ENCODE data around the gene SULT1C2.

GRCh38 chr2:108305901-108306300, 17.2 kb downstream of the SULT1C2 start:
- TF ChIP-seq CTCF (IDR thresholded peaks at IDR 0.05; ENCODE audit: borderline replicate concordance, extremely low read depth, low read length, poor library complexity, severe bottlenecking) = no peak
- no peak for TF ChIP-seq EZH2 (IDR thresholded peaks at IDR 0.05; ENCODE audit: borderline replicate concordance, low read depth, low read length, severe bottlenecking)

Measured in DND-41 (cell line).